Epithelial cell of esophagus (primary cell): ENCODE data around the gene BTD.

Experiments used
- DNase-seq: peaks from one replicate; pipeline ENCODE4 v3.0.0; 2010; ENCODE audit warnings: low read depth
- H3K4me3 ChIP-seq: 2 replicates; pipeline ENCODE4 v1.5.1; 2011; ENCODE audit warnings: mild to moderate bottlenecking, low read length, control low read depth
- TF ChIP-seq, protein P1 (sequence below): IDR thresholded peaks from 2 replicates; pipeline ENCODE4 v1.5.1; 2011; ENCODE audit warnings: low read depth, mild to moderate bottlenecking, low read length, control low read depth, inconsistent platforms; ENCODE audit not compliant: insufficient read depth; ENCODE audit errors: missing control alignments

BTD gene

GRCh38 chr3:15630646-15631350, 29.3 kb downstream of the BTD start:
- peak; percentile 76 for DNase-seq
- H3K4me3 ChIP-seq, result no peak overlapping the region

DNA sequence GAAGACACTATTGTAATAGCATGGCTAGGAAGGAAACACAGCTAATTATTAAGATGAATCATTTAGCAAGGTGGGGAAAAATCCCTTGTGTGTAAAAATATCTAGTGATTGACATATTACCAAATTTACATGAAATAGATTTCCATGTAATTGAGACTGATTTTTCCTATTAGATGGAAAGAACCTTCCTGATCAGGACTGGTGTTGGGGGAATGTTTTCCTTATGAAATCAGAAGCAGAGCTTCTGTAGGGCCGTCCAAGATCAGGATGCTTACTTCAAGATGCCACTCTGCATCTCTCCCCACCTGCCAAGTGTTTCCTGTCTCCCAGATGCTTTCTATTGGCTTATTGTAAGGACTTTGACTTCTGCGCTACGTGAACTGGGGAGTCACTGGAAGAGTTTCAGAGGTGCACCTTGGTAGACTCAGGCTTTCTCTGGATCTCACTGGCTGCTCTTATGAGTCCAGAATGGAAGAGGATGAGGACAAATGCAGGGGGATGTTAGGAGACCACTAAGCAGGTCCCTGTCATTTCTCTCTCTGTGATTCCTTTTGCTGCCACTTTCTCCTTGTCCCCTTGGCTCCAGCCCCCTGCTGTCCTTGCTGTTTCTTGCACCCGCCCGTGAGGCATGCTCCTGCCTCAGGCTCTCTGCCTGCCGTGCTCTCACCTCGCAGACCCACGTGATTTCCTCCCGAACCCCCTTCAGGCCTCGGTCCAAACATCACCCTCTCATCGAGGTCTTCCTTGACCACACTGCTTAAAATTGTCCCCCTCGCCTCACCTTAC, 30.1 kb downstream of the BTD start:
- no peak overlapping the region for H3K4me3 ChIP-seq
- DNase-seq, result no peak
- TF ChIP-seq, protein P1, sequence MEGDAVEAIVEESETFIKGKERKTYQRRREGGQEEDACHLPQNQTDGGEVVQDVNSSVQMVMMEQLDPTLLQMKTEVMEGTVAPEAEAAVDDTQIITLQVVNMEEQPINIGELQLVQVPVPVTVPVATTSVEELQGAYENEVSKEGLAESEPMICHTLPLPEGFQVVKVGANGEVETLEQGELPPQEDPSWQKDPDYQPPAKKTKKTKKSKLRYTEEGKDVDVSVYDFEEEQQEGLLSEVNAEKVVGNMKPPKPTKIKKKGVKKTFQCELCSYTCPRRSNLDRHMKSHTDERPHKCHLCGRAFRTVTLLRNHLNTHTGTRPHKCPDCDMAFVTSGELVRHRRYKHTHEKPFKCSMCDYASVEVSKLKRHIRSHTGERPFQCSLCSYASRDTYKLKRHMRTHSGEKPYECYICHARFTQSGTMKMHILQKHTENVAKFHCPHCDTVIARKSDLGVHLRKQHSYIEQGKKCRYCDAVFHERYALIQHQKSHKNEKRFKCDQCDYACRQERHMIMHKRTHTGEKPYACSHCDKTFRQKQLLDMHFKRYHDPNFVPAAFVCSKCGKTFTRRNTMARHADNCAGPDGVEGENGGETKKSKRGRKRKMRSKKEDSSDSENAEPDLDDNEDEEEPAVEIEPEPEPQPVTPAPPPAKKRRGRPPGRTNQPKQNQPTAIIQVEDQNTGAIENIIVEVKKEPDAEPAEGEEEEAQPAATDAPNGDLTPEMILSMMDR, result no peak

More at GRCh38 chr3:15630646-15631350, 29.3 kb downstream of the BTD start:
- TF ChIP-seq, protein P1, result no peak

DNA sequence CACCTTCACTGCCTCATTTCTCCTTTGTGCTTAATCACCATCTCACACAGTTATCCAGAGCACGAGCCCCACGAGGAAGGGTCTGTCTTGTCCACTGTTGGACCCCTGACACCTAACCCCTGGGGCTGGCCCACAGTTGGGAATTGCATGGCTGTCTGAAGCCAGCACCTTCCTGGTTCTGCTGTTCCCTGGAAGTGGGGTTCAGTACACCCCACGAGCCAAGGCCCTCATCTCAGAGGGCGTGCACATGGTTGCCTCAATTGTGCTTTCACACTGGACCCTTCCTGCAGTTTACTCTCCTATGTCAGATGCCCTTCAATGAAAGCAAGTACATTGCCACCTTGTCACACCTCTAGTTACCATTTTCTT, 30.7 kb downstream of the BTD start:
- TF ChIP-seq, protein P1, result no peak
- no peak for DNase-seq

GRCh38 chr3:15633159-15633558, 31.6 kb downstream of the BTD start:
- TF ChIP-seq, protein P1, result no peak
- H3K4me3 ChIP-seq, result no peak overlapping the region
- no peak for DNase-seq

More for the DNA sequence above, 30.7 kb downstream of the BTD start:
- H3K4me3 ChIP-seq, result no peak overlapping the region

GRCh38 chr3:15633766-15634598, 32.4 kb downstream of the BTD start:
- DNase-seq, result no peak
- TF ChIP-seq, protein P1, result no peak
- no peak overlapping the region for H3K4me3 ChIP-seq

DNA sequence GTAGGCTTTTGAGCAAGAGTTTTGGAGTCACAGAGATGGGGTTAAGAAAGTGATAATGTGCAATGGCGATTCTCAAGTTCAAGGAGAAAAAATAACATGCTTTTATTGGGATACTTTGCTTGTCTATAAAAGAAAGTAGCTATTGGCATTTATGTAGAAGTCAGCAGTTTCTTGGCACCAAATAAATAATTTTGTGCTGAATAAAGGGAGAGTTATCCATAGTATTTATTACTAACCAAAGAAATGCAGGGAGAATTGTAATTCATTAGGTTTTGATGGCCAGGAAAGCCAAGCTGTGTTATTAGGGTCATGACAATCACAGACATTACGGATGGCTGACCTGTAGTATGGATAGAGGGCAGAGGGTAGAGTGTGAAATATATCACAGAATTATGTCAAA, 33.1 kb downstream of the BTD start:
- H3K4me3 ChIP-seq, result no peak overlapping the region
- TF ChIP-seq, protein P1, result no peak

More for the DNA sequence above, 33.1 kb downstream of the BTD start:
- DNase-seq, result no peak
